ENCODE results near the gene CIDEA. TPM values are rescaled to one million over a fixed set of nuclear protein-coding genes. Genes with fewer than 3 reads are reported as not detected.

Gene CIDEA
- total and polyA plus RNA-seq, 9 of the 15 experiments (the other 6 are each of a cell fraction or from before 2014, with no cell fraction given) = not detected

DNA sequence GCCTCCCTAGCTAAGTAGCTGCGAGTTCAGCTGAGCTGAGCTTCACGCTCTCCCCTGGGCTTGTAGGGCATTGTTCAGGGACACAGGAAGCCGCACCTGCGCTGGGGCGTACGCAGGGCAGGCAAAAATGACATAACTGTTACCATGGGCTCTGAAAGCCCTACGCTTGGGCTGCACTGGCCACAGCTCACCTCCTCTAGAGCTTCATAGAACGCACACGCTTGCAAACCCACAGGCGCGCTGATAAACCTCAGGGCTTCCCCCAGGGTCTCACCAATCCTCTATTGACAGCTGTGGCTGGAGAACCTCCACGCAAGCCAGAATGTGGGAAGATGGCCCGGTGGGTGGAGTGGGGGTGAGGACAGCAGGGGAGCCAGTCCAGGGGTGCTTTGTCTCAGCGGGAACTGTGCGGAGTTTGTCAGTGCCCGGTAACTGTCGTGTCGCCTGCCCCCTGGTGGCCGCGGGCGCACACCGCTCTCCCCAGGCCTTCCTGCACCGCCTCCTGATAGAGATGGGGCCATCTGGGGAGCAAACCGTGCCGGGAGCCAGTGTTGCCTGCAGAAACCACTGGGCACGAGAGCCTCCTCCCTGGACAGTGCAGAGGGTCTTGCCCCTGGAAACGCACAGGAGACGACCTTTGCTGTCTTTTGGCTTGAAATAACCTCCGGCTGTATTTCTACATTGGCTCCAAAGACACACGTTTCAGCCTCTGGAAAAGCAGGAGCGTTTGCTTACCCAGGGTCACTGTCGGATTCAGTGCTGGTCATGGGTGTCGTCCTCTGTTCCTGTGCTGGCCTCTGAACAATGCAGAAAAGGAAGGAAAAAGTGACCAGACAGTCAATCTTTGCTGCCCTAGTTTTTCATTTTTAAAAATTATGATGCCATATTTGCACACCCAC, 17.0 kb upstream of the CIDEA start (continued):
- TF ChIP-seq, protein P1, sequence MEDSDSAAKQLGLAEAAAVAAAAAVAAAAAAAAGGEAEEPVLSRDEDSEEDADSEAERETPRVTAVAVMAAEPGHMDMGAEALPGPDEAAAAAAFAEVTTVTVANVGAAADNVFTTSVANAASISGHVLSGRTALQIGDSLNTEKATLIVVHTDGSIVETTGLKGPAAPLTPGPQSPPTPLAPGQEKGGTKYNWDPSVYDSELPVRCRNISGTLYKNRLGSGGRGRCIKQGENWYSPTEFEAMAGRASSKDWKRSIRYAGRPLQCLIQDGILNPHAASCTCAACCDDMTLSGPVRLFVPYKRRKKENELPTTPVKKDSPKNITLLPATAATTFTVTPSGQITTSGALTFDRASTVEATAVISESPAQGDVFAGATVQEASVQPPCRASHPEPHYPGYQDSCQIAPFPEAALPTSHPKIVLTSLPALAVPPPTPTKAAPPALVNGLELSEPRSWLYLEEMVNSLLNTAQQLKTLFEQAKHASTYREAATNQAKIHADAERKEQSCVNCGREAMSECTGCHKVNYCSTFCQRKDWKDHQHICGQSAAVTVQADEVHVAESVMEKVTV (CRISPR knock-in tag; IDR thresholded peaks at IDR 0.05) = peak; percentile 69
- no peak for TF ChIP-seq POLR2B (IDR thresholded peaks at IDR 0.05; ENCODE audit: low read depth, partially characterized antibody)
- TF ChIP-seq ZNF431 (CRISPR knock-in tag; IDR thresholded peaks at IDR 0.05) = no peak
- 0 out of 4 replicates have a peak, but pooled peaks of 1 of the 2 experiments have one; percentile 30 for TF ChIP-seq NRF1 (conservative IDR thresholded peaks at IDR 0.05 in 1 of 2, IDR thresholded peaks at IDR 0.05 in 1 of 2)
- no peak for TF ChIP-seq SMAD3 (CRISPR knock-in tag; conservative IDR thresholded peaks at IDR 0.05)
- TF ChIP-seq, protein P2, sequence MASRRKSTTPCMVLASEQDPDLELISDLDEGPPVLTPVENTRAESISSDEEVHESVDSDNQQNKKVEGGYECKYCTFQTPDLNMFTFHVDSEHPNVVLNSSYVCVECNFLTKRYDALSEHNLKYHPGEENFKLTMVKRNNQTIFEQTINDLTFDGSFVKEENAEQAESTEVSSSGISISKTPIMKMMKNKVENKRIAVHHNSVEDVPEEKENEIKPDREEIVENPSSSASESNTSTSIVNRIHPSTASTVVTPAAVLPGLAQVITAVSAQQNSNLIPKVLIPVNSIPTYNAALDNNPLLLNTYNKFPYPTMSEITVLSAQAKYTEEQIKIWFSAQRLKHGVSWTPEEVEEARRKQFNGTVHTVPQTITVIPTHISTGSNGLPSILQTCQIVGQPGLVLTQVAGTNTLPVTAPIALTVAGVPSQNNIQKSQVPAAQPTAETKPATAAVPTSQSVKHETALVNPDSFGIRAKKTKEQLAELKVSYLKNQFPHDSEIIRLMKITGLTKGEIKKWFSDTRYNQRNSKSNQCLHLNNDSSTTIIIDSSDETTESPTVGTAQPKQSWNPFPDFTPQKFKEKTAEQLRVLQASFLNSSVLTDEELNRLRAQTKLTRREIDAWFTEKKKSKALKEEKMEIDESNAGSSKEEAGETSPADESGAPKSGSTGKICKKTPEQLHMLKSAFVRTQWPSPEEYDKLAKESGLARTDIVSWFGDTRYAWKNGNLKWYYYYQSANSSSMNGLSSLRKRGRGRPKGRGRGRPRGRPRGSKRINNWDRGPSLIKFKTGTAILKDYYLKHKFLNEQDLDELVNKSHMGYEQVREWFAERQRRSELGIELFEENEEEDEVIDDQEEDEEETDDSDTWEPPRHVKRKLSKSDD (conservative IDR thresholded peaks at IDR 0.05; ENCODE audit: low read length) = no peak
- peak; percentile 36; the same call in 1 of the 2 replicates for TF ChIP-seq STAG1 (CRISPR knock-in tag; IDR thresholded peaks at IDR 0.05; ENCODE audit: borderline replicate concordance)
- TF ChIP-seq CEBPG (CRISPR knock-in tag; IDR thresholded peaks at IDR 0.05) = no peak
- TF ChIP-seq CEBPG (tag; conservative IDR thresholded peaks at IDR 0.05 in 1 of 2, IDR thresholded peaks at IDR 0.05 in 1 of 2) = no peak
- no peak for TF ChIP-seq NFYB (IDR thresholded peaks at IDR 0.05; ENCODE audit: extremely low read depth, insufficient read length)
- TF ChIP-seq, protein P3, sequence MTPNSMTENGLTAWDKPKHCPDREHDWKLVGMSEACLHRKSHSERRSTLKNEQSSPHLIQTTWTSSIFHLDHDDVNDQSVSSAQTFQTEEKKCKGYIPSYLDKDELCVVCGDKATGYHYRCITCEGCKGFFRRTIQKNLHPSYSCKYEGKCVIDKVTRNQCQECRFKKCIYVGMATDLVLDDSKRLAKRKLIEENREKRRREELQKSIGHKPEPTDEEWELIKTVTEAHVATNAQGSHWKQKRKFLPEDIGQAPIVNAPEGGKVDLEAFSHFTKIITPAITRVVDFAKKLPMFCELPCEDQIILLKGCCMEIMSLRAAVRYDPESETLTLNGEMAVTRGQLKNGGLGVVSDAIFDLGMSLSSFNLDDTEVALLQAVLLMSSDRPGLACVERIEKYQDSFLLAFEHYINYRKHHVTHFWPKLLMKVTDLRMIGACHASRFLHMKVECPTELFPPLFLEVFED (CRISPR knock-in tag; conservative IDR thresholded peaks at IDR 0.05) = no peak
- TF ChIP-seq, protein P4, sequence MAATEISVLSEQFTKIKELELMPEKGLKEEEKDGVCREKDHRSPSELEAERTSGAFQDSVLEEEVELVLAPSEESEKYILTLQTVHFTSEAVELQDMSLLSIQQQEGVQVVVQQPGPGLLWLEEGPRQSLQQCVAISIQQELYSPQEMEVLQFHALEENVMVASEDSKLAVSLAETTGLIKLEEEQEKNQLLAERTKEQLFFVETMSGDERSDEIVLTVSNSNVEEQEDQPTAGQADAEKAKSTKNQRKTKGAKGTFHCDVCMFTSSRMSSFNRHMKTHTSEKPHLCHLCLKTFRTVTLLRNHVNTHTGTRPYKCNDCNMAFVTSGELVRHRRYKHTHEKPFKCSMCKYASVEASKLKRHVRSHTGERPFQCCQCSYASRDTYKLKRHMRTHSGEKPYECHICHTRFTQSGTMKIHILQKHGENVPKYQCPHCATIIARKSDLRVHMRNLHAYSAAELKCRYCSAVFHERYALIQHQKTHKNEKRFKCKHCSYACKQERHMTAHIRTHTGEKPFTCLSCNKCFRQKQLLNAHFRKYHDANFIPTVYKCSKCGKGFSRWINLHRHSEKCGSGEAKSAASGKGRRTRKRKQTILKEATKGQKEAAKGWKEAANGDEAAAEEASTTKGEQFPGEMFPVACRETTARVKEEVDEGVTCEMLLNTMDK (IDR thresholded peaks at IDR 0.05; ENCODE audit: borderline replicate concordance, insufficient read depth, low read depth, low read length, poor library complexity, severe bottlenecking) = peak; percentile 47
- peak; percentile 23 for TF ChIP-seq ESRRA (IDR thresholded peaks at IDR 0.05; ENCODE audit: borderline replicate concordance, low read depth)
- TF ChIP-seq MAZ (CRISPR knock-in tag; conservative IDR thresholded peaks at IDR 0.05 in 1 of 2, IDR thresholded peaks at IDR 0.05 in 1 of 2) = 0 out of 4 replicates have a peak, but pooled peaks of 1 of the 2 experiments have one; percentile 38
- no peak for TF ChIP-seq TCF7L2 (IDR thresholded peaks at IDR 0.05; ENCODE audit: low read depth, low read length)
- no peak for TF ChIP-seq NCOA4 (IDR thresholded peaks at IDR 0.05; ENCODE audit: partially characterized antibody)
- TF ChIP-seq BHLHE40 (IDR thresholded peaks at IDR 0.05; ENCODE audit: low read length) = peak; percentile 63; the same call in 1 of the 2 replicates
- no peak for TF ChIP-seq TAF7 (tag; IDR thresholded peaks at IDR 0.05)
- TF ChIP-seq RBM39 (optimal IDR thresholded peaks at IDR 0.05; ENCODE audit: low read depth, low read length) = no peak

Data from K562 (cell line).